PFSK-1 (cell line): Measurements from ENCODE around the gene C4orf33.

Source experiments
- FOXP2 ChIP-seq: optimal IDR thresholded peaks from 2 replicates; pipeline ENCODE3; 2011; ENCODE audit warnings: borderline replicate concordance, control low read depth, inconsistent platforms; ENCODE audit not compliant: insufficient read depth; ENCODE audit errors: extremely low read length, extremely low read depth
- POLR2AphosphoS5 ChIP-seq: IDR thresholded peaks from 2 replicates; pipeline ENCODE4 v1.6.1; 2012; ENCODE audit warnings: low read depth, mild to moderate bottlenecking, control low read depth, low read length, moderate library complexity
- TF ChIP-seq, protein P1 (sequence below), 2 experiments: IDR thresholded peaks; 2 replicates each; pipeline versions ENCODE4 v1.6.1 to v1.8.0; 2011 to 2012; ENCODE audit warnings: low read depth in 2 of 2, low read length in 2 of 2, control low read depth in 1 of 2, inconsistent platforms in 1 of 2, mild to moderate bottlenecking in 1 of 2, moderate library complexity in 1 of 2; ENCODE audit not compliant: insufficient read depth in 1 of 2

DNA sequence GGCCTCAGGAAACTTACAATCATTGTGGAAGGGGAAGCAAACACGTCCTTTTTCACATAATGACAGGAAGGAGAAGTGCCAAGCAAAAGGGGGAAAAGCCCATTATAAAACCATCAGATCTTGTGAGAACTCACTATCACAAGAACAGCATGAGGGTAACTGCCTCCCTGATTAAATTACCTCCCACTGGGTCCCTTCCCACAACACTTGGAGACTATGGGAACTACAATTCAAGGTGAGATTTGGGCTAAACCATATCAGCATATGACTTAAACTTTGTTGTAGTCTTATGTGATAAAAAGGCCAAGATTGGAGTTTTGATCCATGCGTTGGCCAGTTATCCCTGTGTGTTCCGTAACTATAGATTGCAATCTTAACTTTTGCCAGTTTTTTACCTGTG, 68.3 kb downstream of the C4orf33 start:
- TF ChIP-seq FOXP2 (no peak), POLR2AphosphoS5 (no peak)
- TF ChIP-seq, protein P1, sequence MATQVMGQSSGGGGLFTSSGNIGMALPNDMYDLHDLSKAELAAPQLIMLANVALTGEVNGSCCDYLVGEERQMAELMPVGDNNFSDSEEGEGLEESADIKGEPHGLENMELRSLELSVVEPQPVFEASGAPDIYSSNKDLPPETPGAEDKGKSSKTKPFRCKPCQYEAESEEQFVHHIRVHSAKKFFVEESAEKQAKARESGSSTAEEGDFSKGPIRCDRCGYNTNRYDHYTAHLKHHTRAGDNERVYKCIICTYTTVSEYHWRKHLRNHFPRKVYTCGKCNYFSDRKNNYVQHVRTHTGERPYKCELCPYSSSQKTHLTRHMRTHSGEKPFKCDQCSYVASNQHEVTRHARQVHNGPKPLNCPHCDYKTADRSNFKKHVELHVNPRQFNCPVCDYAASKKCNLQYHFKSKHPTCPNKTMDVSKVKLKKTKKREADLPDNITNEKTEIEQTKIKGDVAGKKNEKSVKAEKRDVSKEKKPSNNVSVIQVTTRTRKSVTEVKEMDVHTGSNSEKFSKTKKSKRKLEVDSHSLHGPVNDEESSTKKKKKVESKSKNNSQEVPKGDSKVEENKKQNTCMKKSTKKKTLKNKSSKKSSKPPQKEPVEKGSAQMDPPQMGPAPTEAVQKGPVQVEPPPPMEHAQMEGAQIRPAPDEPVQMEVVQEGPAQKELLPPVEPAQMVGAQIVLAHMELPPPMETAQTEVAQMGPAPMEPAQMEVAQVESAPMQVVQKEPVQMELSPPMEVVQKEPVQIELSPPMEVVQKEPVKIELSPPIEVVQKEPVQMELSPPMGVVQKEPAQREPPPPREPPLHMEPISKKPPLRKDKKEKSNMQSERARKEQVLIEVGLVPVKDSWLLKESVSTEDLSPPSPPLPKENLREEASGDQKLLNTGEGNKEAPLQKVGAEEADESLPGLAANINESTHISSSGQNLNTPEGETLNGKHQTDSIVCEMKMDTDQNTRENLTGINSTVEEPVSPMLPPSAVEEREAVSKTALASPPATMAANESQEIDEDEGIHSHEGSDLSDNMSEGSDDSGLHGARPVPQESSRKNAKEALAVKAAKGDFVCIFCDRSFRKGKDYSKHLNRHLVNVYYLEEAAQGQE (IDR thresholded peaks at IDR 0.05; ENCODE audit: insufficient read depth in 1 of 2, low read depth in 2 of 2, low read length in 2 of 2), result no peak
